ENCODE measurements around the gene SEPTIN10. TPM values are rescaled to one million over a fixed set of nuclear protein-coding genes. Genes with fewer than 3 reads are reported as not detected.

Gene SEPTIN10
- total RNA-seq, 1 experiment from 2014 or later = 112 TPM

GRCh38 chr2:109500910-109501309 is 112.9 kb downstream of the SEPTIN10 start:
- Histone ChIP-seq H3K4me1 (replicated peaks; ENCODE audit: insufficient read depth) (peaks cover 7% of the 10 kb centered on the region), H3K36me3 (ENCODE audit: low read depth) (no peaks in the 10 kb centered on the region), H3K27me3 (ENCODE audit: insufficient read depth, low read depth) (no peaks in the 10 kb centered on the region), H3K4me2 (no peak overlapping the region), H2AFZ (no peak overlapping the region), H3K4me3 (no peak overlapping the region), H3K9me2 (ENCODE audit: insufficient read depth) (no peaks in the 10 kb centered on the region), H3K27ac (no peak overlapping the region), H3K79me2 (ENCODE audit: low read depth) (no peaks in the 10 kb centered on the region), H3K9me3 (ENCODE audit: insufficient read depth, low read depth) (no peaks in the 10 kb centered on the region), H4K20me1 (ENCODE audit: insufficient read depth) (no peaks in the 10 kb centered on the region), H3F3A (ENCODE audit: insufficient read depth, low read depth) (no peaks in the 10 kb centered on the region)
- BruUV-seq (replicated peaks) = no TSS peak
- POLR2A ChIA-PET (ENCODE audit: unreplicated experiment) = no interaction called here
- CTCF ChIA-PET = no interaction called here
- no peak for TF ChIP-seq EZH2 (IDR thresholded peaks at IDR 0.05; ENCODE audit: low read depth)
- no peak for TF ChIP-seq CTCF (conservative IDR thresholded peaks at IDR 0.05)
- DNase-seq = no peak
- intact Hi-C loops (cut with micrococcal nuclease; ENCODE audit: unreplicated experiment) = no loop called here

GRCh38 chr2:109499566-109499965 is 114.2 kb downstream of the SEPTIN10 start:
- Histone ChIP-seq H3K4me3 (no peak overlapping the region), H3F3A (ENCODE audit: insufficient read depth, low read depth) (no peaks in the 10 kb centered on the region), H3K9me3 (ENCODE audit: insufficient read depth, low read depth) (no peaks in the 10 kb centered on the region), H3K4me2 (no peak overlapping the region), H3K79me2 (ENCODE audit: low read depth) (no peaks in the 10 kb centered on the region), H3K9me2 (ENCODE audit: insufficient read depth) (no peaks in the 10 kb centered on the region), H3K4me1 (replicated peaks; ENCODE audit: insufficient read depth) (peaks cover 7% of the 10 kb centered on the region), H3K27ac (no peak overlapping the region), H4K20me1 (ENCODE audit: insufficient read depth) (no peaks in the 10 kb centered on the region), H2AFZ (no peak overlapping the region), H3K27me3 (ENCODE audit: insufficient read depth, low read depth) (no peaks in the 10 kb centered on the region), H3K36me3 (ENCODE audit: low read depth) (no peaks in the 10 kb centered on the region)
- CTCF ChIA-PET = no interaction called here
- peak; percentile 61 for DNase-seq
- POLR2A ChIA-PET (ENCODE audit: unreplicated experiment) = interaction anchor here (0.6 kb wide), 1 partner anchor 147 kb away, joined by 3 read pairs; no protein-coding TSS in a partner anchor
- no TSS peak for BruUV-seq (replicated peaks)
- TF ChIP-seq CTCF (conservative IDR thresholded peaks at IDR 0.05) (no peak), EZH2 (IDR thresholded peaks at IDR 0.05; ENCODE audit: low read depth) (no peak)
- intact Hi-C loops (cut with micrococcal nuclease; ENCODE audit: unreplicated experiment) = no loop called here

GRCh38 chr2:109498906-109499305 is 114.9 kb downstream of the SEPTIN10 start:
- Histone ChIP-seq H3K4me3 (no peak overlapping the region), H3K27me3 (ENCODE audit: insufficient read depth, low read depth) (no peaks in the 10 kb centered on the region), H3K4me2 (no peak overlapping the region), H3K36me3 (ENCODE audit: low read depth) (no peaks in the 10 kb centered on the region), H3K9me2 (ENCODE audit: insufficient read depth) (no peaks in the 10 kb centered on the region), H3K9me3 (ENCODE audit: insufficient read depth, low read depth) (no peaks in the 10 kb centered on the region), H3F3A (ENCODE audit: insufficient read depth, low read depth) (no peaks in the 10 kb centered on the region), H3K79me2 (ENCODE audit: low read depth) (no peaks in the 10 kb centered on the region), H4K20me1 (ENCODE audit: insufficient read depth) (no peaks in the 10 kb centered on the region), H3K27ac (no peak overlapping the region), H2AFZ (no peak overlapping the region), H3K4me1 (replicated peaks; ENCODE audit: insufficient read depth) (peaks cover 7% of the 10 kb centered on the region)
- intact Hi-C loops (cut with micrococcal nuclease; ENCODE audit: unreplicated experiment) = no loop called here
- no TSS peak for BruUV-seq (replicated peaks)
- no peak for DNase-seq
- ChIA-PET CTCF (no interaction called here), POLR2A (ENCODE audit: unreplicated experiment) (no interaction called here)
- TF ChIP-seq EZH2 (IDR thresholded peaks at IDR 0.05; ENCODE audit: low read depth) (no peak), CTCF (conservative IDR thresholded peaks at IDR 0.05) (no peak)
